Glutamatergic neuron (in vitro differentiated cells): Measurements from ENCODE around the gene WFS1. TPM values are rescaled to one million over a fixed set of nuclear protein-coding genes. Genes with fewer than 3 reads are reported as not detected.

Experiments
- DNase-seq: peaks from one replicate; pipeline ENCODE4 v3.0.0; 2022
- H3K27ac Mint-ChIP-seq: one replicate; pipeline ENCODE4 v1.8.0; 2020; ENCODE audit warnings: mild to moderate bottlenecking, mixed read lengths, inconsistent platforms; ENCODE audit not compliant: unreplicated experiment
- H3K27me3 Mint-ChIP-seq: one replicate; pipeline ENCODE4 v1.8.0; 2020; ENCODE audit warnings: mild to moderate bottlenecking, moderate library complexity, mixed read lengths, inconsistent platforms; ENCODE audit not compliant: unreplicated experiment
- H3K36me3 Mint-ChIP-seq: one replicate; pipeline ENCODE4 v1.8.0; 2020; ENCODE audit warnings: mild to moderate bottlenecking, mixed read lengths, inconsistent platforms; ENCODE audit not compliant: unreplicated experiment
- H3K4me1 Mint-ChIP-seq: one replicate; pipeline ENCODE4 v1.8.0; 2020; ENCODE audit warnings: mild to moderate bottlenecking, low read depth, mixed read lengths, inconsistent platforms; ENCODE audit not compliant: unreplicated experiment
- H3K4me3 Mint-ChIP-seq: one replicate; pipeline ENCODE4 v1.8.0; 2020; ENCODE audit warnings: mild to moderate bottlenecking, mixed read lengths, inconsistent platforms; ENCODE audit not compliant: unreplicated experiment
- H3K9me3 Mint-ChIP-seq: one replicate; pipeline ENCODE4 v1.8.0; 2020; ENCODE audit warnings: mild to moderate bottlenecking, moderate library complexity, mixed read lengths, inconsistent platforms; ENCODE audit not compliant: unreplicated experiment
- CTCF ChIP-seq: fragments of 200-600 bp; sonication (generic); IDR thresholded peaks from one replicate; pipeline ENCODE4 v1.5.0; 2021; ENCODE audit not compliant: partially characterized antibody, unreplicated experiment
- total RNA-seq: library from RNA; stranded (reverse); fragmentation: NEBNext Ultra II Directional; extraction: Animal tissue kit (Norgen Biotek cat#: 25700); gene quantifications from one replicate; pipeline ENCODE4 v1.2.1, GENCODE V29; 2021; ENCODE audit not compliant: unreplicated experiment

WFS1 gene
- total RNA-seq, 1 donor from 2014 or later, result 30.4 TPM

- Mint-ChIP-seq H3K27ac (no peak overlapping the region), H3K27me3 (peaks cover 3% of the 10 kb centered on the region), H3K4me3 (no peak overlapping the region), H3K36me3 (no peaks in the 10 kb centered on the region), H3K4me1 (peaks cover 3% of the 10 kb centered on the region), H3K9me3 (peaks cover 12% of the 10 kb centered on the region)
- no peak for DNase-seq
- no peak for TF ChIP-seq CTCF
Observed at GRCh38 chr4:6264225-6264540, 5.5 kb upstream of the WFS1 start.

- no peak for TF ChIP-seq CTCF
- no peak overlapping the region for H3K27ac Mint-ChIP-seq
- no peak overlapping the region for H3K4me3 Mint-ChIP-seq
- H3K27me3 Mint-ChIP-seq, result peaks cover 3% of the 10 kb centered on the region
- no peak for DNase-seq
- peaks cover 3% of the 10 kb centered on the region for H3K4me1 Mint-ChIP-seq
- H3K36me3 Mint-ChIP-seq, result no peaks in the 10 kb centered on the region
- H3K9me3 Mint-ChIP-seq, result peaks cover 12% of the 10 kb centered on the region
Observed at GRCh38 chr4:6265546-6265945, 4.1 kb upstream of the WFS1 start.

GRCh38 chr4:6267573-6267972 is 2.1 kb upstream of the WFS1 start:
- Mint-ChIP-seq H3K27me3 (peaks cover 3% of the 10 kb centered on the region), H3K9me3 (peaks cover 10% of the 10 kb centered on the region), H3K4me3 (no peak overlapping the region), H3K36me3 (no peaks in the 10 kb centered on the region), H3K4me1 (peaks cover 18% of the 10 kb centered on the region), H3K27ac (no peak overlapping the region)
- no peak for TF ChIP-seq CTCF
- DNase-seq, result no peak

- no peak overlapping the region for H3K27ac Mint-ChIP-seq
- H3K36me3 Mint-ChIP-seq, result no peaks in the 10 kb centered on the region
- H3K4me1 Mint-ChIP-seq, result peaks cover 29% of the 10 kb centered on the region
- TF ChIP-seq CTCF, result no peak
- no peak for DNase-seq
- H3K4me3 Mint-ChIP-seq, result peak overlapping the region; percentile 83
- peaks cover 10% of the 10 kb centered on the region for H3K9me3 Mint-ChIP-seq
- peaks cover 6% of the 10 kb centered on the region for H3K27me3 Mint-ChIP-seq
Observed at GRCh38 chr4:6268650-6269615, 717 bp upstream of the WFS1 start.

GRCh38 chr4:6270636-6271121 is 1.0 kb downstream of the WFS1 start:
- H3K27ac Mint-ChIP-seq, result peak overlapping the region; percentile 48
- no peaks in the 10 kb centered on the region for H3K36me3 Mint-ChIP-seq
- no peak for TF ChIP-seq CTCF
- H3K4me3 Mint-ChIP-seq, result peak overlapping the region; percentile 95
- DNase-seq, result no peak
- peaks cover 3% of the 10 kb centered on the region for H3K27me3 Mint-ChIP-seq
- H3K4me1 Mint-ChIP-seq, result peaks cover 30% of the 10 kb centered on the region
- peaks cover 9% of the 10 kb centered on the region for H3K9me3 Mint-ChIP-seq
